GM15510 (cell line): ENCODE measurements around the gene GFRA4.

Experiments used
- POLR2A ChIP-seq: IDR thresholded peaks from 3 replicates; pipeline ENCODE4 v1.6.1; 2011; ENCODE audit warnings: borderline replicate concordance; ENCODE audit not compliant: insufficient read length; ENCODE audit errors: extremely low read depth

The GFRA4 gene

DNA sequence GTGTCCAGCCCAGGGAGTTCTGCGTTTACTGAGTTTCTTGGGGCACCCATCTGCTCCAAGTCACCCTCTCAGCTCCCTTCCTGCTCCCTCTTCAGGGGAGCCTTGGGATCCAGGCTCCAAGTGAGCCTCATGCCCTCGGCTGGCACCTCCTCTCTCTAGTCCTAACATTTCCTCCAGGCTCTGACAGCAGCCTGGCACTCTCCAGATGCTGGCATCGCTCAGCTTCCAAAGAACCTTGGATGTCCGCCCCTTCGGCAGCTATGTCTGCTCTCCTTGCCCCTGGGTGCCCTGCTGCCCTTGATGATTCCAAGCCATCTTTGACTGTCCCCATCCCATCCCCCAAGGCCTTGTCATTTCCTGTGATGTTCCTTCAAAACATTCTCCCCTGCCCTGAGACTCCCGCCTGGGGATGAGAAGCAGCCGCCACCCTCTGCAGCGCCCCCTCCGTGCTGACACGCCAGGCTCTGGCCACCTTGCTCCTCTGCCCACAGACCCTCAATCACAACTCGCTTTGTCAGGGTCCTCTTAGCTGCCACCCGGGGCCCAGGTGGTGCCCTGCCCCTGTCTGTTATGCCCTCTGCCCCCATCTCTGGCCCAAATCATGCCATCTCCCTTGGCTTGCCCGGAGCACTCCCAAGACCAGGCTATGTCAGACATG lies 6.6 kb upstream of the GFRA4 start:
- no peak for TF ChIP-seq POLR2A

DNA sequence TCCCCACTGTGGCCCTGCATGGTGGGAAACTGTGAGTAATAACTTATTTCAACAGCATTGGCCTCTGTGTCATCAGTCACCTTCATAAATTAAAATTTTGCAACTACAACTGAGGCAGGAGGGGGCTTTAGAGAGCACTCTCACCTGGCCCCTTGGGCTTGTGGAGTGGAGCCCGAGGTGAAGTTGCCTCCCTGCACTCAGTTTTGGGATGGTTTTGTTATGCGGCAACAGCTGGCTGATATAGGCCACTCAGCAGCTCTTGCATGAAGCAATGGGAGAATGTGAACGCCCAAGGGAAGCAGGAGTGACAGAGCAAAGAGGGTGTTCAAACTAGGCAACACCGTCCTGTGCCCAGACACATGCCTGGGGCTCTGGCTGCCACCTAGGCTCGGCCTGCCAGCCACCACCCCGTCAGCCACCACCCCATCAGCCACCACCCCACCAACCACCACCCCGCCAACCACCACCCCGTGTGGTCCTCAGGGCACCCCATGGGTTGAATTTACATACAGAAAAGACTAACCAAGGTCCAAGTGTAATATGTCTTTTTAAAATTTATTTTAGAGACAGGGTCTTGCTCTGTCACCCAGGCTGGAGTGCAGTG lies 4.3 kb upstream of the GFRA4 start:
- TF ChIP-seq POLR2A = no peak

DNA sequence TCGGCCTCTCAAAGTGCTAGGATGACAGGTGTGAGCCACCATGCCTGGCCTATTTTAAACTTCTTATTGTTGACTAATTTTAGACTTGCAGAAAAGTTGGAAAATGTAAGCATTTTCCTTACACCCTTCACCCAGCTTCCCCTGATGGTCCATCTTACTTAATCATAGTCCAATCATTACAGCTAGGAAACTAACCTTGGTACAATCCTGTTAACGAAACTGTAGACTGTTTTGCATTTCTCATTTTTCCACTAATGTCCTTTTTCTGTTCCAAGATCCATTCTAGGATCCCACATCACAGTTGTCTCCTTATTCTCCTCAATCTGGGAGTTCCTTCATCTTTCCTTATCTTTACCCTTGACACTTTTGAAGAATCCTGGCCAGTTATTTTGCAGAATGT lies 659 bp upstream of the GFRA4 start:
- TF ChIP-seq POLR2A = no peak

DNA sequence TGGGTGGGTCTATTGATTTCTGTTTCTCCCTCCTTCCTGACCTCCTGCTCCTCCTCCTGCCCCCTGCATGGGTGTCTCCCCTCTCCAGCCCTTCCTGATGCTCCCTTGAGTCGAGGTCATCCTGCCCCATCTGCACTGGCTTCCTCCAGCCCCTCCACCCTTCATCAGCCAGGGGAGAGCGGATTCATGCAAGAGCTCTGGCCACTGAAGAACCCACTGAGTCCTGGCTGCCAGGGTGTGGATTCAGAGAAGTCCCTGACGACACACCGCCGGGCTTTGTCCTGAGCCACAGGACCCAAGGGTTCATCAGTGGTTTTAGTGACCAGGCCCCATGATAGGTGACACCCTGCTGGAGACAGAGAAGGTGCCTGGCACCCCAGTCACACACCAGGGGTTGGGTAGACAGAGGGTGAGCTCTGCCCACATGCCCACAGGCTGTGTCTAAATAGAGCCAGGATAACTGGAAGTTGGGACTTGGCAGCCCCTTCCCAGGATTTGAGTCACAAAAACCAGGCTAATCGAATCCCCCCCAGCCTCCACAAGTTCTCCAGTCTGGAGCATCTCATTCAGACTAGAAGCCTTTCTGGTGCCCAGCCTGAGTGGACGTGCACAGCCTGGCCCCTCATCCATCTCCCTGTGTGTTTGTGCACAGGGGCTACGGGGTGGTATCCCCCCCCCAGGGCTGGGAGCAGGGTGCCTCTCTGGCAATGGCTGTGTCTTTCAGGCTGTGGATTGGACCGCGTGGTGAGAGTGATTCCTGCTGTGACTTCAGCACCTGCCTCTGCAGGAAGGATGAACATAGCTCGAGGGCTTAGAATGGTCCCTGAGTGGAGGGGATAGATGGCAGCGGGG lies 1.2 kb downstream of the GFRA4 start:
- no peak for TF ChIP-seq POLR2A

DNA sequence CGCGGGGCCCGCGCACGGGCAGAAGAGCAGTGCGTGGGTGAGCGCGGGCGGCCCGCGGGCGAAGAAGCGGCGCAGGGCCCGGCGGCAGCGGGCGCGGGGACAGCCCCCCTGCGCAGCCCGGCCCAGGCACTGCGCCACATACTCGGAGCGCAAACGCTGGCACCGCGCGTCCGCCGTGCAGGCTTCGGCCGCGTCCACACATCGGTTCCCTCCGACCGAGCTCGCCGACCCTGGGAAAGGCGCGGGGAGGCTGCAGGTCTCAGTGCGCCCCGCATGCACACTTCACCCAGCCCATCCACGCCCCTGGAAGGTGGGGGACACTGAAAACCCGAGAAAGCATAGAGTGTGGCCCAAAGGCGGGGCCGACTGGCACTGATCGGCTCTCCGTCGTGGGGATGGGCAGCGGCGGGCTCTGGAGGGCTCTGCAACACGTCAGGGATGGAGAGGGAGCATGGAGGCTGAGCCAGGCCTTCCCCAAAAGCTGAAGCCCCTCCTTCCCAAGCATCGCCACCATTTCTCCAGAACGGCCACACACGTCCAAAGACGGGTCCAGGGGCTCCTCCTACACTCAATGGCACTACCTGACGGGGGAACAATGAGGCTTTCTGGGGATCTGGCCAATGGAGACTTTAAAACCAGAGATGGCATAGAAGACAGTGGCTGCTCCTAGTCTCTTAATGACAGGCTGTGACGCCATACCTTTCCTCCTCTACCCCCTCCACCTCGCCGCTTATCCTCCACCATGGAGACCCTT lies 2.0 kb downstream of the GFRA4 start:
- no peak for TF ChIP-seq POLR2A

DNA sequence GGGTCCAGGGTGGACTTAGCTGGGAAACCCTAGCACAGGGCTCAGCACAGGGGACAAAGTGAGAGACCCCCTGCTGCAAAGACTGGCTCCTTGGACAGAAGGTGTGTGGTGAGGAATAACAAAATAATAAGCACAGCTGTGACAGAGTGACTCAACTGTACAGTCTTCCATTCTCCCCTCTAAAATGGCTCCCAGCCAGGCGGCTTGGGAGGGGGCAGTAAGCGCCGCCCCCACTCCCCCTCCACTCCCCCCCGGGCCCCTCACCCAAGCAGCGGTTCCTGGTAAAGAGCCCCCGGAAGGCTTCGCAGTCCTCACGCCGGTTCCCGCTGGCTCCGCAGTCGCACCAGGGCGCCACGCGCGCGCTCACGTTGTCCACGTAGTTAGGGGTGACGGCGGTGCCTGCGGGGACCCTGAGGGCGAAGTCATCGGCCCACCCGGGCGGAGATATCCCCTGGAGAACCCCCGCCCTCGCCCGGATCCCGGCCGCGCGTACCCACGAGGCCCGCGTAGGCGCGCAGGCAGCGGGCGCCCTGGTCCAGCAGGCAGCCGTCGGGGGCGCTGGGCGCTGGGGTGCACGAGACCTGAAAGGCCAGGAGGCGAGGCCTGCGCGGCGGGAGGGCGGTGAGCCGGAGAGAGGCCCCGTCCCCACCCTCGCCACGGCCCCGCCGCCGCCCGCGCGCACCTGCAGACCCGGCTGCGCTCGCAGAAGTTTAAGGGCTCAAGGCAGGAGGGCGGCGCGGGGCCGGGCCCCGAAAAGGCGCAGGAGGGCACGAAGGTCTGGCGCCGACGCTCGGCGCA lies 2.7 kb downstream of the GFRA4 start:
- TF ChIP-seq POLR2A = no peak

DNA sequence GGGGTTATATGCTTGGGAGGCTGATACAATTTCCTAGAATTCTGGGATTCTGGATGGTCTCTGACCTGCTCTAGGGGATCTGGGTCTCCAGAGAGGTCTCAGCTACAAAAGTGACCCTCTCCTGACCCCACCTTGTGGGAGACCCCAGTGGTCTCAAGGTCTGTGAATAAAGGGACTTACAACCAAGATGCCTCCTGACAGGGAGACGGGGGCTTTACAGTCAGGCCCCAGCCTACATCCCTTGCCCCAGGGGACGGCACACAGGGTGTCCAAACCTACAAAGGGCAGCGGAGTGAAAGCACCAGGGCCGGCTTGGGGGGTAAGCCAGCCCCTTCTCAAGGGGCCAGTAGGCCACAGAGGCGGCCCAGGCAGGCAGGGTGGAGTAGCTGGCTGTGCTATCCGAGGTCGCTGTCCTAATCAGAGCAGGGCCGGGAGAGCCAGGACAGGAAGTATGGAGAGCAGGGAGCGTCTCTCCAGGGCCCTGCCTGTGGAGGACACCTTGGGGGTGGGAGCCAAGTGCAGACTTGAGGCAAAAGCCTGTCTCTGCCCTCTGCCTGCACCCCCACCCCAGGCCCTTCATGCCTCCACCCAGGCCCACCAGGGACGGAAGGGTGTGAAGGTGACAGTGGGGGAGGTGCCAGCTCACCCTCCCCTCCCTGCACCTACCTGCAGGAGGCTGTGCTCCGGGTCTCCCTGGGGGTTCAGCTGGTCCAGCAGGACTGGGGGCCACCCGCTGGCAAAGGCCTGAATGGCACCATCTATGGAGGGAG lies 3.5 kb downstream of the GFRA4 start:
- TF ChIP-seq POLR2A = no peak

DNA sequence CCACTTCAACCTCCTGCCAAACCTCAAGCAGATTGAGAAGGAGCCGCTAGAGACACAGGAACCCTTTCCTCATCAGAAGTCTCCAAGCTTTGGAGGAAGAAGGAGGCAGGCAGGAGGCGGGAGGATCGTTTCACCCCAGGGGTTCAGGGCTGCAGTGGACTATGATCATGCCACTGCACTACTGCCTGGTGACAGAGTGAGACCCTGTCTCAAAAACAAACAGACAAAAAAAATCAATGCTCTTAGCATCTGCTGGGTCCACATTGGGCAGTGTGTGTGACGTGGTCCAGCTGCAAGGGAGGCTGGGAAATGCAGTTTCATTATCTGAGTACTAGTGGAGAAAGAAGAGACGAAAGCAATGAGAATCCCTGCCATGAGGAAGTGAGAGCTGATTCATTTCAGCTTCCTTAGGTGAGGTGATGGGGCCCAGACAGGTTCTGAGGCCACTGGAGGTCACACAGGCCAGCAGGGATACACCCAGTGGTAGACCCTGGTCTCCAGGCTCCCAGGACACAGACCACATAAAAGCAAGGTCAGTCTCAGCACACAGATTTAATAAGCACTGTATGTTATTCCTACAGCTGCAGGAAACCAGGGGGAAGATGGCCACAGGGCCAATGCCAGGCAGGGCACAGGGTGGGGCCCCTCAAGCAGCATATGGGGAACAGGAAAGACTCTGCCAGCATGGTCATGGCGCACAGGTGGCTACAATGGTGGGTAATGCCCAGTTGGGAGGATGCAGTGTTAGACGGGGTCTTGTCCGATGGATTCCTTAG lies 4.3 kb downstream of the GFRA4 start:
- TF ChIP-seq POLR2A = no peak

DNA sequence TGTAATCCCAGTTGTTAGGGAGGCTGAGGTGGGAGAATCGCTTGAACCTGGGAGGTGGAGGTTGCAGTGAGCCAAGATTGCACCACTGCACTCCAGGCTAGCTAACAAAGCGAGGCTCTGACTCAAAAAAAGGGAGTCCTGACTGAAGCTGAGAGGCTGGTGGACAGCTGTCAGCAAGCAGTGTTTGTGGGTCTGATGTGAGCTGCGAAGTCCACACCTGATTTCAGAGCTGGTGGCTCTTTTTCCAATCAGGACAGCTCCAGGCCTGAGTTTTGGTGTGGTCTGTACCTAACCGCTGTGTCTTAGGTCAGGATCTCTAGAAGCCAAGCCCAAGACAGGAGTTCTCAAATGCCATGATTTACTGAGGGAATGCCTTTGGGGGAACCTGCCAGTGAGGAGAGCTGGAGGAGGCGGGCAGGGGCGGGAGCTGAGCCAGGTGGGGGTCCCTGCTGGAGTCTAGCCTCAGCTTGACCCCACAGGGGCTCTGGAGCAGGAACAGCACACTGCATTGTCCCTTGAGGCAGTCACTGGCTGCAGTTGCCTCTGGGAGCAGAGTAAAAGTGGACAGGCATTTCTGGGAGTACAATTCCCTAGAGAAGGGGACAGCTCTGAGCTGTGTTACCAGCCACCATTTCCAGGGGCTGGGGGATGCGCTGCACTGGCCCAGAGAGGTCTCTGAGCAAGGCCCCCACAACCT lies 5.0 kb downstream of the GFRA4 start:
- no peak for TF ChIP-seq POLR2A

DNA sequence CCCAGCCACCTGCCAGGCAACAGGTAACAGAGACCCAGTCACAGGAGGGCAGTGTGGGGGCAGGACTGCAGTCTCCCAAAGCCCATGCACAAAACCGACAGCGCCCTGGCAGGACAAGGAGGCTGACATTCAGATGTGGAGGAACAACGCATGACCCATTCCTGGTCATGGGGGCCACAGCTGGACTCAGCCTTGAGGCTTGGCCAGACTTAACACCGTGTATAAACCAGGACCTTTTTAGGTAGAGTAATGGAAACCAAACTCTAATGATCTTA lies 8.1 kb downstream of the GFRA4 start:
- TF ChIP-seq POLR2A = no peak

DNA sequence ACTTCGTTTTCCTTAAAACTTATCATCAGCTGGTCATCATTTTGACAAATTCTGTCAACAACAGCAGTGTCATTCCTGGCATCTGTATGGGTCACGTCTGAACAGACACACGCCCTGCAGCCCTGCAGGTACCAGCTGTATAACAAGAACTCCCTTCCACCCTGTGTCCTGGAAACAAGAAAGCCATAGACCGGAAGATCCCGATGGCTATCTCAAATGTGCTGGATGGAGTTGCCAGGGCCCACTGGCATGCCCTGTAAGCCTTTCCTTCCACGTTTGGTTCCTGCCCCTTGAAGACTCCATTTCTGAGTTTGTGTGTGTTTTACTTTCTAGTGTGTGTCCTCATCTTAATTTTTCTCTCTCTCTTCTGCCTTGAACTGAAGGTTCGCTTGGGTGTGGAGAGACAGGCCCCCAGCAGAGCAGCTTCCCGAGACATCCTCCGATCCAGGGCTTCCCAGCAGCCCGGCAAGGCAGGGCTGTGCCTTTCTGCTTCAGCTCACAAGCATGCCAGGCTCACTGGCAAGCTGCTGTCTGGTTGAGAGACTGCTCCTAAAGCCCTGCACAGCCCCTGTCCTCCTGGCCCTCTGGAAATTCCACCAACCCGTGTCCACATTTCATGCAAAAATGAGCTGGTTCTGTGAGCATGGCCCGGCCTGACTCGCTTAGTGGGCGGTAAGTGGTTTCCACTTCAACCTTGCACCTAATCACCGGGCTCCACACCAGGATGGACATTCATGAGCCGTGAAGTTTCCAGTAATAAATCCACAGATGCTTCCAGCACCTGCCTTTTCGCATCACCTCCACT lies 8.7 kb downstream of the GFRA4 start:
- no peak for TF ChIP-seq POLR2A

DNA sequence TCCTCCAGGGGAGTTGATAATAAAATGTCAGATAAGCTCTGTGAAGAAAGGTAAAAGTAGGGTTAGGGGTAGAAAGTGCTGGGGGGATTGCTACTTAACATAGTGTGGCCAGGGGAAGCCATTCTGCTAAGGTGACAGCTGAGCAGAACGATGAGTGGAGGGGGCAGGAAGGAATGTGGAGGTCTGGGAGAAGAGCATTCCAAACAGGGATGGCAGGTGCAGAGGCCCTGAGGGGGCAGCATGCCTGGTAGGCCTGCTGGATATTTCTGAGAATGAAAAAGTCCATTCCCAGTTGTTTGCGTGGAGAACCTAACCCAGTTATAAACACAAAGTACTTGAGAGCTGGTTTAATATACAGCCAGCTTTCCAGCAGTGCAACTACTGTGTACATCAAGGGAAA lies 9.3 kb downstream of the GFRA4 start:
- TF ChIP-seq POLR2A = no peak
